ENCODE measurements around the gene ATP6V1F. TPM values are rescaled to one million over a fixed set of nuclear protein-coding genes. Genes with fewer than 3 reads are reported as not detected.

Gene ATP6V1F, protein sequence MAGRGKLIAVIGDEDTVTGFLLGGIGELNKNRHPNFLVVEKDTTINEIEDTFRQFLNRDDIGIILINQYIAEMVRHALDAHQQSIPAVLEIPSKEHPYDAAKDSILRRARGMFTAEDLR
- 172 and 222 TPM in 2 replicates for total RNA-seq
- polyA plus RNA-seq (2012), result 468 TPM

DNA sequence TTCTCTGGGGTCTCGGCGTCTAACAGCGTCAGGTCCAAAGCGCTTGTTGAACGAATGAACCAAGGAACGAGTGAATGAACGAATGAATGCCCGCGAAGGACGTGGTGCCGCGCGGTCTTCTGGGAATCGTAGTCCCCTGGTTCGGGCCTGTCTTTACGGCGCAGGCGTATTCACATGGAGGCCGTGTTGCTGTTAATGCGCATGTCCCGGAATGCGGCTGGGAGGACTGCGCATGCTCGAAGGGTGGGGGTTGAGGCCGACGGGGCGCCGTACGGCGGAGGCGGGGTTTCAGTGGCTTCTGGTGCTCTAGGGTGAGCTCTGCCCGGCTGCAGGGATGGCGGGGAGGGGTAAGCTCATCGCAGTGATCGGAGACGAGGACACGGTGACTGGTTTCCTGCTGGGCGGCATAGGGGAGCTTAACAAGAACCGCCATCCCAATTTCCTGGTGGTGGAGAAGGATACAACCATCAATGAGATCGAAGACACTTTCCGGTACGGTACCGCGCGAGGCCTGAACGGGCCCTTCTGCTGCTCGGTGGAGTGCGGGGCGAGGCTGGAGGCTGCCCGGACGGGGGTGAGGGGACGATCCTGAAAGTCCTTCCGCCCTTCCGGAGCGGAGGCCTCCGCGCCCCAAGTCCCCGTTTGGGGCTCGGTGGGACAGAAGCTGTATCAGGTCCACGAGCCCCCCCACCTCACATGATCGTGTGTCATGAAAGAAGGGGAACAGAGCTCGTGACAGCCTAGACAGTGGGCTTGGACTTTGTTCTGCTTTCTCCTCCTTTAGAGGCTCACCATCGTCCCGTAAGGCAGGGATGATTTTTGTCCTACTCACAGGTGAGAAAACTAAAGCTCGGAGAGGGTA, at the start of gene ATP6V1F:
TSS of gene ATP6V1F (plus strand) at position 286 of the 862 bp plus-strand sequence. CDS start at position 335, 49 bp downstream.
- peak; percentile 99 for DNase-seq (ENCODE audit: low read depth)

DNA sequence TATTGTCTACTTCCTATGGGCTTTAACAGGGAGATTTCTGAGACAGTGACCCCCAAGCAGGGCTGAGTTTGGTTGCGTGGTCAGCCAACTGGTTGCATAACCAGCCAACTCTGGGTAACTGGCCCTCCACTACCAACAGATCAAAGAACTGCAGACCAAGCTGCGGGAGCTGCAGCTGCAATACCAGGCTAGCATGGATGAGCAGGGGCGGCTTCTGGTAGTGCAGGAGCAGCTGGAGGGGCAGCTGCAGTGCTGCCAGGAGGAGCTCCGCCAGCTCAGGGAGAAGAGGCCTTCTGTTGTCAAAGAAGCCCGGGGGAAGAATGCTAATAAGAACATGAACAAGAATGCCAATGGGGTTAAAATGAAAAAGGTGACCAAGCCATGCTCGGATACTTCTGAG, 48.2 kb upstream of the ATP6V1F start:
- DNase-seq (ENCODE audit: low read depth), result peak; percentile 88

DNA sequence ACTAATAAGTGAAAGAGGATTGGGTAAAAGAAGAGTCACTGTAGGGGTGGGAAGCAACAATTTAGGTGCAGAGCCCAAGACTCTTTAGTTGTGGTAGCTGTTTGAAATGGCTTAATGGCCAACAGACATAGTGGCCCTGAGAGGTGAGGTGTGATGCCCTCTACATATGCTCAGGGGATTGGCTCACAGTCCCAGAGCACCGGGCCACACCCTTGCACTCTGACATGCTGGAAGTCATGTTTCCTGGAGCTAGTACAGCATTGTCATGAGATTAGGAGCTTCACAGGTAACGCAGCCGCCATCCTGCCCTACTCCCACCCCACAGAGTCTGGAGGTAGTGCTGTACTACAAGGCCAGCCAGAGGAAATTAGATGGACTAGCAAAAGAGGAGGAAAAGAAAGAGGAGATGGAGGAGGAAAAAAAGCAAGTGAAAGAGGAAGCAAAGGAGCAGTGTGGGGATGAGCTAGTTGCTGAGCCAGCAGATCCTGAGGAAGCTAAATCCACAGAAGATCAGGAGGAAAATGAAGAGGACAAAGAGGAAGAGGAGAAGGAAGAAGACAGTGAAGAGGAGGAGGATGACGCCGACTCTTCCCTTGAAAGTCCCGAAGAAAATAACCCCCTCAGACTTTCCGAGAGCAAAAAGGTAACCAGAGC, 47.2 kb upstream of the ATP6V1F start:
- DNase-seq (ENCODE audit: low read depth), result no peak

DNA sequence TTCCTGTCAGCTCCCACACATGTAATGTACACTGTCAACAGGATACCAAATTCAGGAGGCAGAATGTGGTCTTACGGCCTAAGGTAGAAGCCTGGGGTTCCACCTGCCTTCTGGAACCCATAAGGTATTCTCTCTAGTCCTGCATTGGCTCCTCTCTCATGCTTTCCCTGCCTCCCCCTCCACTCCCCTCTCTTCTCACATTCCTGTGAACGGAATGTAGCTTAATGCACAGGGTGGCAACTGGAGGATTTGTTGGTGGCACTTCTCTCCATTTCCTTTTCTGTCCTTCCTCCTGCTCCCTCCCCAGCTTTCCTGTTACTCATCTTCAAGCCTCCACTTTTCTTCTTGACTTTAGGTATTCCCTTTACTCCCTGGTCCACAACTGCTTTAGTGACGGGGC, 44.0 kb upstream of the ATP6V1F start:
- no peak for DNase-seq (ENCODE audit: low read depth)

DNA sequence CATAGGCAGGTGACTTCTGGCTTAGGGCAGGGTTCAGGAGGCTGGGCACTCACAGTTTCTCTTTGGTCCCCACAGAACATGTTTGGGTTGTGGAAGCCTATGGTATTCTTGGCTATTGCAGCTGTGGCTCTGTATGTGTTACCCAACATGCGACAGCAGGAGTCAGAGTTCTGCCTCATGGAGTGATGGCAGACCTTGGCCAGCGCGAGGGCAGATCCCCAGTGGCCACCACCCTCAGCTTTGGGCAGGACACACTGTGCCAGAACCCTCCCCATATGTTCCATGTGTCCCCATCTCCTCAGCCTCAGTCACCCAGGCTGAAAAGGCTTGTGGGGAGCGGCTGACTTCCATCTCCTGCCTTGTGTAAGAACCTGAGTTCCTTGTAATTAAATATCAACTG, 40.9 kb upstream of the ATP6V1F start:
- no peak for DNase-seq (ENCODE audit: low read depth)

DNA sequence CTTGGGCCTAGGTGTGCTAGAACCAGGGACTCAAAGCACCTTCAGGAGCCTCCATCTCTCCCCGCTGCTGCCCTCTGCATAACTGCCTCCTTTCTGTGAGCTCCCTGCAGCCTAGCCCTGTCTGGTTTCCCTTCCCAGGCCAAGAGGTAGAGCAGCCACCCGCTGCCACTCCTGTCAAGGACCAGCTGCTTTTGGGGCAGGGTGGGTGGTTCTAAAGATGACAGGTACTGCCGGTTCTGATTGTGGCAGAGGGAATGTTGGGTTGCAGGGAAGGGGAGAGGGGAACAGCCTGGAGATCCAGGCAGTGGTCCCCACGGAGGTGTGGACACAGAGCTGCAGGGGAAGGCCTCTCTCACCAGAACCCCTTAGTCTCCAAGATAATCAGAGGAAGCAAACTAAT, 36.1 kb upstream of the ATP6V1F start:
- no peak for DNase-seq (ENCODE audit: low read depth)

DNA sequence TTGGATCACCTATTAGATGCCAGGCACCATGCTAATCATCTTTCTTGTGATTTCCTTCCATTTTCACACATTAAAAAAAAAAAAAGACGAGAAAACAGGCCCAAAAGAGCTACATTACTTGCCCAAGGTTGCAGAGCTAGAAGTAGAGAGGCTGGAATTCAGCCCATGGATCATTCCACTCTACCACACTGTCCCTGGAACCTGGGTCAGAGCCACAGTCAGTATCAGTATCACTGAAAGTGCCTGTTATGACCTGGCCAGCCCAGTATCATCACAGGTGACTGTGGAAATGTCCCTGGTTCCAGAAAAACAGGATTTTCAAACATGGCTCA, 35.8 kb upstream of the ATP6V1F start:
- DNase-seq (ENCODE audit: low read depth), result no peak

DNA sequence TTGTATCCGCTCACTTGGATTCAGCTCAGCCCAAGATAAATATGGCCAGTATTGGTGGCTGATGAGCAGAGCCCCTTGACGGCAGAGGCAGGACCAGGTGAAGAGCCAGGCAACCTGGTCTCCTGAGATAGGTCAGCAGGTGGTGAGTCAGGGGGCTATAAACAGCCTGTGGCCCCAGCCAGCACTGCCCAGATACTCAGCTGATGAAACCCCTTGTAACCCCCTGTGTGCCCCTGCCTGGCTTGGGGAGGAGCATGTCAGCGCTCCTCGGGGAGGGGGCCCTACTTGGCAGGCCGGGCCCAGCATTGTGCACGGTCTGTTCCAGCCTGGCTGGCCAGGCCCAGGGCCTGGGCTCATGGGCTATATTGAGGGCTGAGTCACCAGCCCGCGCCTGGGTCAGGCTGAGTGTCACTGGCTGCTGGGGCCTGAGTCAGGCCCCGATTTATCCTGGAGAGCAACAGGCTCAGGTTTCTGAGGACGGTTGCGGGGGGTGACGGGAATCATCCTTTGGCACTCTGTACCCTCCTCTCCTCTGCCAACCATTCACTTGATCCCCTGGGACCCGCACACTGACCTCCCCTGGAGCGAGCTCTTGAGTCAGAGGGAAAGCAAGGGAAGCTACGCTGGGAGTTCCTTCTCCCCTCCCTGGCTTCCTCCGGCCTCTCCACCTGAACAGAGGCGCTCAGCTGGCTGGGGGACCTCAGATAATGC, 35.3 kb upstream of the ATP6V1F start:
- peak; percentile 100 for DNase-seq (ENCODE audit: low read depth)

DNA sequence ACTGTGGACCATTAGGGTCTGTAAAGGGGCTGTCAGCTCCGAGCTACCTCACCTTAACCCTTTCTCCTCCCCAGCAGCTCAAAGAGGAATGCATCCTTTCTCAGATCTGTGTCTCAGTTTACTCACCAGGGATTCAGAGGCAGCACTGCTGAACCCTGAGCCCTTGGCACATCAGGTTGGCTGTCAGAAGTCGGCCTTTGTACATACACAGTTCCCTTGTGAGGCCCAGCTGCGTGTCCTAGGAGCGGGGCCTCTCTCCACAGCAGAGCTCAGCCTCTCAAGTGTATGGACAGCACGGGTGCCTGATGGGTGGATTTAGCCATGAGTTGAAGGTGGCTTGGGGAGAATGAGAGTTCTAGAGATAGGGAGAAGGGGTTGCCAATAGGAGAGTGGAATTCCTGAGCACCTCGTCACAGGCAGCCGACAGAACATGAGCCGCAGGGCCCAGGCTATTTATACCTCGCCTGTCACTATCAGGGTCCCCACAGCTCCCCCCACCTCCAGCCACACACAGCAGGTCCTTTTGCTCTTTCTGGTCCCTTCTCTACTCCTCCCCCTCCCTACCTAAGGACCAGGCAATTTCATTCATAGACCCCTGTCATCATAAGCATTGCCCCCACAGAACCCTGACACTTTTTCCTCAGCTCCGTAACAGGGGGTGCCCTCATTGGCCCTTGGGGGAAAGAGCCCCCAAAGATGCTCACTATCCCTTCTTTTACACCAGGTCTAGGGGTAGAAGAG, 34.5 kb upstream of the ATP6V1F start:
- DNase-seq (ENCODE audit: low read depth), result peak; percentile 95

DNA sequence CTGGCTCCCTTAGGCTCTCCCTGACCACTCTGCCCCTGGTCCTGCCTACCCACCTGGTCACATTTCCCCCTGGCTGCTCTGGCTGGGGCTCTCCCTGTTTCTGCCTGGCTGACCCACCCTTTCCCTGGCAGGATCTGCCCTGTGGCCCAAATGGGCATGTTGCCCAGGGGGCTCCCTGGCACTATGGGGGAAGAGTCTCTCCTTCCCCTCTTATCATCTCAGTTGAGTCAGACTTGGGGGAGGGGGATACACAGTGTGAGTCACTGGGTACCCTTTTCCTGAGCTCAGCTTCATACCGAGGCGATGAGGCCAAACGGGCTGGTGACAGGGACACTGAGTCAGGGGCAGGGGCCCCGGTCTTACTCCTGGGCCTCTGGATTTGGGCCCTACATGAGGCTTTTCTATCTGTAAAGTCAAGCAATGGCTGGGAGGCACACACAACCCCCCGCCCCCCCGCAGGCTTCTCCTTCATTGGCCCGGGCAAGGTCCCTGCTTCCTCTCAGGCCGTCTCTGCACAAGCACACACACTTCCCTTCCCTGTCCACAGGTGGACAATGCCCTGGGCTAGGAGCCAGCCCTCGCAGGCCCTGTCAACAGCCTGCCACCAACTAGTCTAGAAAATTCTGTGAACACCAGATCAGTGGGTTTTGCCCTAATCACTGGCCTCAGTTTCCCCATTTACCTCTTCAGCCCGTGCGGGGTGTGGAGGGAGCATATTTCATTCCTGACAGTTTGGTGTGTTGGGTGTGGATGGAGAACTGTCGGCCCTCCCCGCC, 33.1 kb upstream of the ATP6V1F start:
- peak; percentile 77 for DNase-seq (ENCODE audit: low read depth)

DNA sequence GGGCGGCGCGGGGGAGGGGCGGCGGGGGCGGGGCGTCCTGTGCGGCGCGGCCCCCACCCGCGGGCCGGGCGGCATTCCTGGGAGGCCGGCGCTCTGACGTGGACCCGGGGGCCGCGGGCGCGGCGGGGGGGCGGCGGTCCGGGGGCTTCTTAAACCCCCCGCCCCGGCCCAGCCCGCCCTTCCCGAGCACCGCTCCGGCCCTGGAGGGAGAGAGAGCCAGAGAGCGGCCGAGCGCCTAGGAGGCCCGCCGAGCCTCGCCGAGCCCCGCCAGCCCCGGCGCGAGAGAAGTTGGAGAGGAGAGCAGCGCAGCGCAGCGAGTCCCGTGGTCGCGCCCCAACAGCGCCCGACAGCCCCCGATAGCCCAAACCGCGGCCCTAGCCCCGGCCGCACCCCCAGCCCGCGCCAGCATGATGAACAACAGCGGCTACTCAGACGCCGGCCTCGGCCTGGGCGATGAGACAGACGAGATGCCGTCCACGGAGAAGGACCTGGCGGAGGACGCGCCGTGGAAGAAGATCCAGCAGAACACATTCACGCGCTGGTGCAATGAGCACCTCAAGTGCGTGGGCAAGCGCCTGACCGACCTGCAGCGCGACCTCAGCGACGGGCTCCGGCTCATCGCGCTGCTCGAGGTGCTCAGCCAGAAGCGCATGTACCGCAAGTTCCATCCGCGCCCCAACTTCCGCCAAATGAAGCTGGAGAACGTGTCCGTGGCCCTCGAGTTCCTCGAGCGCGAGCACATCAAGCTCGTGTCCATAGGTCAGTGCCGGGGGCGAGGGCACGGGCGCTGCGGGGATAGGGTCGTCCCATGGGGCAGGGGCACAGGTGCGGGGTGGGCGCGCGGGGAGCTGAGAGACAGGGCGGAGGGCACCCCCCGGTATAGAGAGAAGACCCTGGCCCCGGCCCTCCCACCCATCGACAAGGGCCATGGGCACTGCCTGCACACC, 32.2 kb upstream of the ATP6V1F start, which contains the start of gene FLNC:
TSS of gene FLNC (plus strand) at position 176 of the 947 bp plus-strand sequence. CDS start at position 408, 232 bp downstream.
- DNase-seq (ENCODE audit: low read depth), result peak; percentile 87

DNA sequence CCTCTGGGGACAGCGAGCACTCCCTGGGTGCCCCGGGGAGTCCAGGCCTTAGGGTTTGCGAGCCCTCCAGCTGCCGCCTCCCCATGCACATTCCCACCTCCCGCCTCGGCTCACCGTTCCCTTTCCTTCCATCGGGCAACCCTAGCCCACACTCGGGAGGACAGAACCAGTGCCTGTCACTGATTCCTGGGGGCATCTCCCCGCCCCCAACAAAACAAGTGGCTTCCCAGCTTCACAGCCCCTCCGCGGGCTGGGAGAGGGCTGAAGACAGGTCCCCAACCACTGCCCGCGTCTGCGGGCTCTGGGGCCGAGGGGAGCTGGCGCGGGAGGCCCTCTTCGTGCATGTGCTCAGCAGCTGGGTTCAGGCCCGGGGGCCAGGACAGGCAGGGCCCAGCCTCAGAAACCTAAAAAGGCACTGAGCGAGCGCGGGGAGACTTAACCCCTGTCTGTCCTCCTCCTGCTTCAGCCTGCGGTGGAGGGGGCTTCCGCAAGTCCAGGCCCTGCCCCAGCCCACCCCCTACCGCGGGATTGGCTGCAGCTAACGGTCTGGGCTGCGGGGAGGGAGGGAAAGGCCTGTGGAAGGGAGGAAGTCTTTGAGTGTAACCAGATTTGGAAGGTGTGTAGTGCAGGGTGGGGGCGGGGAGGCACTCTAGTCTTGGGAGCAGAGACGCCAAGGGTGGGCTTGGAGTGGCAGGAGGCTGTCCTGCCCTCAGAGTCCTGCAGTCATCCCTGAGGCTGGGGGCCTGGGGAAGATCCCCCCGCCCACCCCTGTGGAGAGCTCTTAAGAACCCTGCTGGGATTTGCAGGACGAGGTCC, 31.3 kb upstream of the ATP6V1F start:
- peak; percentile 95 for DNase-seq (ENCODE audit: low read depth)

DNA sequence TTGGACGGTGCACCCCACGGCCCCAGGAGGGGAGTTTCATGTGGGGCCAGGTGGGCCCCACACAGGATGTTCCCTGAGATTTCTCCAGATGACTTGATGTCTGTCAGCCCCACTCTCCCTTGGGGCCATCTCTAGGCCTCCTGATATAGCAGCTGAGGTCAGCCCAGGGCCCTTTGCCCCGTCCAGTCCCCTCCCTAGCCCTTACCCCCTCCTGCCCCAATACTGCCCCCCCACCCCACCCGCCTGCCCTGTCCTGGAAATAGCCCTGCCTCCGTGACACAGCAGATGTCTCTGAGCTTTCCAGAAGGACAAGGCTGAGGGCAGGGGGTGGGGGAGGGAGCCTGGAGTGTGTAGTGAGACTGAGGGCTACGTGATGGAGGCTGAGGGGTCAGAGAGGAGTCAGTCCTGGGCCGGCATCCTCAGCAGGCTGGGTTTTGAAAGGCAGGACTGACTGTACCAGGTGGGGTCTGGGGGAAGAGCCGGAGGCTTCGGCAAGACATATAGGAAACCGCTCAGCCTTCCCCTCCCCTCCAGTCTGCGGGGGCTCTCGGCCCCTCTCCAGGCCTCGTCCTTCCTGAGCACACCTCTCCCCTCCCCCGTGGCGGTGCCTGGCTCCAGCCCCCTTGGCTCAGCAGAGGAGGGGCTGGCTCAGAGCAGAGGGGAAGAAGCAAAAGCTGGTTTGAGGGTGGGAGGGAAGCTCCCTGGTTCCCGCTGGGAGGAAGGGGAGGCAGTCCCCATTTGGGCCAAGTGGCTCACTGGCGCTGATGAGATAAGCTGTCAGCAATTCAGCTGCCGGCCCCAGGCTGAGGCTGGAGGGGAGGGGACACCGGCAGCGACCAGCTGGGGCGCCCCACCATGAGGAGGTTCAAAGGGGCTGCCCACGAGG, 30.4 kb upstream of the ATP6V1F start:
- peak; percentile 98 for DNase-seq (ENCODE audit: low read depth)

DNA sequence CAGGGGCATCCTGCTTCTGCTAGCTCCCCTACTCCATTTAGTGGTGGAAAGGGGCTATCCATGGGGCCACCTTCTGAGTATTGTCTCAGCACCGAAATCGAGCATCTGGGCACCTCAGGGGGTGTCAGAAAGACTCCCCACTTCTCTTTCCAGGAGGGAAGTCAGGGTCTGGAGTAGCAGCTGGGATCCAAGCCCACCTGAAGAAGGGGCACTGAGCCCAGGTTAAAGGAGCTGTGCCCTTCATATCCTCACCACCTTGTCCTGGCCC, 29.8 kb upstream of the ATP6V1F start:
- DNase-seq (ENCODE audit: low read depth), result no peak

DNA sequence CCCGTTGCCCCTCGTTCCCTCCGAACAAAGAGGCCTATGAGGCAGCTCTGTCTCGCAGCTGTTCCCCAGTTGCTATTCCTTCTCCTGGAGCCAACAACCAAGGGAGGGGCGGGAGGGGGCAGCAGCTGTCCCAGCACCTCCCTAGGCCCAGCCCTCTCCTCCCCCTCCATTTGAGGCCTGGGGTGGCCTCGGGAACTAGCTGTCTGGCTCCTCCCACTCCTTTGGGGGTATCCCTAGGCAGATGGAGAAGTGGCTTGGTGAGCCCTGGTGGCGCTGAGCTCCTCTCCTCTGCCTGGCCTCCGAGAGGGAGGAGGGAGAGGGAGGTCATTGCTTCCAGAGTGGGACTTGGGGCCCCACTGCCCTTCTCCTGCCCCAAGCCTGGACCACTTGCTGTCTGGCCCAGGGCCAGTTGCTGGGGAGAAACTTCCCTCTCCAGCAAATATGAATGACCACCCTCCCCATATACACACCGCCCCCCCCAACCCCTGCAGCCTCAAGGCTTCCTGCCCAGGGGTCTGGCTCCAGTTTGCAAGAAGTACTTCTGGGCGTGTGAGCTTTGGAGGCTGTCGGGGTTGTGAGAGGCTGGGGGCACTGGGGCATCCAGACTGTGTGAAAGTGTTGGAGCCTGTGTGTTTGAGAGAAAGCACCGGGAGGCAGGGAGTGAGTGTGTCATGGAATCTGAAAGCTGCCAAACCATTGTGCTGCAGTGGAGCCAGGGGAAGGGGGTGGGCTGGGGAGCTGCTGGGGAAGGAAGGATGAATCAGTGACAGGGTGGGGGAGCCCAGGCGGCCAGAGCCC, 29.3 kb upstream of the ATP6V1F start:
- peak; percentile 100 for DNase-seq (ENCODE audit: low read depth)

DNA sequence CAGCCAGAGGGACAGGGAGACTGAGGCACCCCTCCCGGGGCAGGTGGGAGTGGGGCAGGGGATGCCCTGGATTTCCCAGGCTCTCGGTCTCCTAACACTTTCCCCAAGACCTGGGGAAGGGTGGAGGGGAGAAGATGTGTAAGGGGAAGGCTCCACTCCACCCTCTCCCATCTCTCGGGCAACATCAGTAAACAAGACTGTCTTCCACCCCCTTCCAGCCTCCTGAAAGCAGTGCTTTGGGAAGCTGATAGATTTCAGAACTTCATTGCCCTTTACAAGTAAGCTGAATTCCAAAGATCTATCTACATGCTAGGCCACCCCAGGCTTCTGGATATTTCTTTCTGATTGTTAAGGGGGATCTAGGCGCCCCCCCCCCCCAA, 28.7 kb upstream of the ATP6V1F start:
- DNase-seq (ENCODE audit: low read depth), result peak; percentile 70

All from myocyte (in vitro differentiated cells).